HG03060 (cell line): ENCODE results near the gene GRK5.
"Not testable (repeated sequence)": the region's sequence is repeated elsewhere in the genome, so short reads cannot be mapped to it uniquely, and the experiment has no call there.

Experiments
- ATAC-seq: cut with Tn5 transposase; IDR thresholded peaks from one replicate; pipeline ENCODE4 v1.9.1; 2021; ENCODE audit warnings: low read depth, moderate number of reproducible peaks; ENCODE audit not compliant: unreplicated experiment

The GRK5 gene

DNA sequence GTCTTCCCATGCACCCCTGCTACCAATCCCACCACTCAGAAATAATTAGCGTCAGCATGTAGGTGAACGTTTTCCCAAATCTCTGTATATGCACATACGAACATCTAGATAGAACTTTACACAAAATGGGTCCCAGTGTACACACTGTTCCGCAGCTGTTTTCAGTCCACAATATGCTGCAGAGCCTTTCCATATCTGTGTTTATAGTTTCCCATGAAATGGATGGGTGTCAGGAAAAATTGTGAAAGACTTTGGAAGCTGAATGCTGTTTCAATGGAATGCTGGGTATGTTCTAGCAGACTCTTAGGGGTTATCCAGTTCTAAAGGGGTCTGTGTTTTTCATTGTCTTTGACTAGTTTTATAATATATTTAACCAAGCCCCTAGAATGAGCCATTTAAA, 13.8 kb downstream of the GRK5 start:
- no peak for ATAC-seq

GRCh38 chr10:119221666-119222065, 14.3 kb downstream of the GRK5 start:
- ATAC-seq = no peak

DNA sequence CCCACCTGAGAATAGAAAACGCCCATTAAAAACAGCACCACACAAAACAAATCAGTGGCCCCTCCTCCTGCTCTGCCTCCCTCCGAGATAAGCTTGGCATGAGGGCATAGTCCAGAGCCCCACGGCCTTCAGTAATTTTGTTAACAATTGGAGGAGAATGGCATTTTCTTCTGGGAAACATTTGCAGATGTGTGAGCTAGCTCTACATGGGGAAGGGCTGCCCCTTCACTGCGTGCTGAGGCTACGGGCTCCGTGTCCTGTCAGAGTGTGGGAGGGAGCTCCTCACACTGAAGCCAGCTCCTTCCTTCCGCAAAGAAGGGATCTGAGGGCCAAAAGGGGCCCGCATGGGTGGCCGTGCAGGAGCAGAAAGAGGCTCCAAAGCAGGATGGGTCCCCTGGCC, 15.2 kb downstream of the GRK5 start:
- ATAC-seq = no peak

DNA sequence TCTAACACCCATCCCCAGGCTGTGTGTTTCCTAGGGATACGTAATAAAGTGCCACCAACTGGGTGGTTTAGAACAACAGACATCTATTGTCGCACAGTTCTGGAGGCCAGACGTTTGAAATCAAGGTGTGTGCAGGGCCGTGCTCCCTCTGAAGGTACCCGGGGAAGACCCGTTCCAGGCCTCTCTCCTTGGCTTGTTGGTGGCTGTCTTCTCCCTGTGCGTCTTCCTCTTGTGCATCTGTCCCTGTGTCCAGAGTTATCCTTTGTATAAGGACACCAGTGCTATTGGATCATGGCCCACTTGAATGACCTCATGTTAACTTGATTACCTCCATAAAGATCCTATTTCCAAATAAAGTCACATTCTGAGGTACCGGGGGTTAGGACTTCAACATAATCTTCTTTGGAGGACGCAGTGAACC, 15.6 kb downstream of the GRK5 start:
- no peak for ATAC-seq

GRCh38 chr10:119225083-119225658, 17.8 kb downstream of the GRK5 start:
- ATAC-seq = no peak

DNA sequence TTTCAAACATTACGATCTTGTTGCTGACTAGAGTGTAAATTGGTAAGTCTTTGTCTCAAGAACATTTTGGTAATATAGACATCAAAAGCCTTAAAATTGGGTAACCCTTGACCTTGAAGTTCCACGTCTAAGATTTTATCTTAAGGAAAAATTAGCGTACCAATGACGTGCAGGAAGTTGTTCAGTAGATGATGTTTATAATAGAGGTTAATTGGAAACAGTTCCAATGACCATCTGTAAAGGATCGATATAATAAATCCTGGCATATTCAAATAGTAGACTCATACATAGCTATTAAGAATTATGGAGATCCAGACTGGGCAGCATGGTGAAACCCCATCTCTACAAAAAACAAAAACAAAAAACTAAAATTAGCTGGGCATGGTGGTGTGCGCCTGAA, 20.5 kb downstream of the GRK5 start:
- no peak for ATAC-seq

GRCh38 chr10:119231654-119232053, 24.3 kb downstream of the GRK5 start:
- ATAC-seq = no peak

- ATAC-seq = not testable (repeated sequence)
Observed at GRCh38 chr10:119232439-119232838, 25.1 kb downstream of the GRK5 start.

- ATAC-seq = no peak
Observed at GRCh38 chr10:119233123-119233820, 25.9 kb downstream of the GRK5 start.

- ATAC-seq = no peak
Observed at GRCh38 chr10:119233821-119234220, 26.4 kb downstream of the GRK5 start.

DNA sequence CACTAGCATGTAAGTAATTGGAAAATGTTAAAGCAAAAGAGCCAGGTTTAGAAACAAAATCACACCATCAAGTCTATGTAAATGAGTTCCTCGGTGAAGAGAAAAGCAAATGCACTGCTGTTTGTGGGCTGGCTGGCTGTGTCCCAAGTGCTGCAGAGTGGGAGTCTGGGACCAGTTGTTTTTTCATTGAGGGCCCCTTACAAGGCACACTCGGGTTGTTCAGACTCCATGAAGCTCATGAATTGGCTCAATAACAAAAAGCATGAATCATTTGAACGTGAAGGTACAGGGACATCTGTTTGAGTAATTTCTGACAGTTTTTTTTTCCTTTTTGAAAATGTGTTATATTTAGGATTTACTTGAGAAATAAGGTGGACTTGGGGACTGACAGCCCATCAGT, 28.0 kb downstream of the GRK5 start:
- no peak for ATAC-seq

GRCh38 chr10:119237722-119238436, 30.5 kb downstream of the GRK5 start:
- no peak for ATAC-seq

DNA sequence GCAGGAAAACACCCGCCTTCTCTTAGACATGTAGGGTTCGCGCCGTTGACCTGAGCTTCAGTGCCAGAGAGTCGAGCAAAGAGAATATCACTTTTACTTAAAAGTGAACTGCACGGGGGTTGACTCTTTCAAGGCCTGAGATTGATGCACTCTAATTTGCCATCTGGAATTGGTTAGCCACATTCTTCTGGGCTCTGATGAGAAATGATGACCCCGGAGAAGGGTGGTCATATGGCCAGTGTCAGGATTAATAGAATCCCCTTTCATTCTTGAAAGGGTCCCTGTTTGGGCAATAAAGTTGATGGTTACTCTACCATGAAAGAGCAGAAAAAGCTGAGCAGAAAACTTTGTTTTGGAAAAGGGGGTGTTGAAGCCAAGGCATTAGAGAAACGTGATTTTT, 31.2 kb downstream of the GRK5 start:
- no peak for ATAC-seq

GRCh38 chr10:119239015-119239414, 31.6 kb downstream of the GRK5 start:
- ATAC-seq = not testable (repeated sequence)

DNA sequence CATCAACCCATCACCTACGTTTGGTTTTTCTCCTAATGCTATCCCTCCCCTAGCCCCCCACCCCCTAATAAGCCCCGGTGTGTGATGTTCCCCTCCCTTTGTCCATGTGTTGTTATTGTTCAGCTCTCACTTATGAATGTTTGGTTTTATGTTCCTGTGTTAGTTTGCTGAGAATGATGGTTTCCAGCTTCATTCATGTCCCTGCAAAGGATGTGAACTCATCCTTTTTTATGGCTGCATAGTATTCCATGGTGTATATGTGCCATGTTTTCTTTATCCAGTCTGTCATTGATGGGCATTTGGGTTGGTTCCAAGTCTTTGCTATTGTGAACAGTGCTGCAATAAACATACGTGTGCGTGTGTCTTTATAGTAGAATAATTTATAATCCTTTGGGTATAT, 32.3 kb downstream of the GRK5 start:
- not testable (repeated sequence) for ATAC-seq

- no peak for ATAC-seq
Observed at GRCh38 chr10:119241066-119241465, 33.7 kb downstream of the GRK5 start.

GRCh38 chr10:119242186-119242585, 34.8 kb downstream of the GRK5 start:
- ATAC-seq = no peak

- ATAC-seq = no peak
Observed at GRCh38 chr10:119243488-119243887, 36.1 kb downstream of the GRK5 start.

- no peak for ATAC-seq
Observed at GRCh38 chr10:119243967-119244366, 36.6 kb downstream of the GRK5 start.

DNA sequence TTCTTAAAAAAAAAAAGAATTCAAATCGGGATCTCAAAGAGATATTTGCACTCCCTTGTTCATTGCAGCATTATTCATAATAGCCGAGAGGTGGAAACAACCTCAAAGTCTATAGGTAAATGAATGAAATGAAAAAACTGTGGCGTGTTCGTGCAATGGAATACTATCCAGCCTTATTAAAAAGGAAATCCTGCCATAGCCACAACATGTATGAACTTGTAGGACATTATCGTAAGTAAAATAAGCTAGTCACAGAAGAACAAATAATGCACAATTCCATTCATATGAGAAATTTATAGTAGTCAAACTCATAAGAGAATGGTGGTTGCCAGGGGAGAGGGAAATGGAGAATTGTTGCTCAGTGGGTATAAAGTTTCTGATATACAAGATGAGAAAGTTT, 37.9 kb downstream of the GRK5 start:
- ATAC-seq = no peak

DNA sequence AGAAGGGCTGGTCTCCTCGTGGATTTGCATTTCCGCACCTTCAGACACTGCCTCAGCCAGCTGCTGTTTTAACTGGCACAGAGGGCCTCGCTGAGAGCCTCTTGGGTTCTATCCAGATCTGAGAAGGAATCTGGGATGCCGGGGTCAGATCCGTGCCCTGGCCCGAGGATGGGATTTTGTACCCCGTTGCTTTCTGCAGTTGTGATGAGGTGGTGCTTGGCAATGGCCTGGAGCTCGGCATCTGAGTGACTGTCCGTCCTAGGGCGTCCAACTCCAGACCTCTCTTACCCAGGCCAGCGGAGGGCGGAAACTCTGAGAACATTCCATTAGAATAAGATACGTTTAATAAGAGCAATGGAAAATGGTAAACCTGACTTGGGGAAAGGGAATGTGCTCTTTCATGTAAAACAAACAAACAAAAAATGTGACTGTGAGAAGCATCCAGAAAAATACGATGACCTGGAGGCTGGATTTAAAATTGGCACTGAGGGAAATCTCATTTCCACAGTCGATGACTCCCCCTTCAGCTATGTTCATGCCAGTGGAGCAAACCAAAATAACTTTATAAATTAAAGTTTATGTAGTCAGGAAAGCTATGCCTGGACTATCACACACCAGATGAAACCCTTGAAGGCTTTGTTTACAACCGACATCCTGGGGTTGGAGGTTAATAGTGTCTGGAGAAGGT, 39.6 kb downstream of the GRK5 start:
- ATAC-seq = no peak
